ENCODE results near the gene HDDC2. TPM values are rescaled to one million over a fixed set of nuclear protein-coding genes. Genes with fewer than 3 reads are reported as not detected.

HDDC2 gene
- total and polyA plus RNA-seq, 9 of the 15 experiments (the other 6 are each of a cell fraction or from before 2014, with no cell fraction given): 194 to 632 (median 294) TPM

GRCh38 chr6:125237764-125238163 lies 64.0 kb downstream of the HDDC2 start (continued):
- TF ChIP-seq HMBOX1 (IDR thresholded peaks at IDR 0.05): no peak

- FAIRE-seq (no peak), ATAC-seq (peak; percentile 61), DNase-seq (ENCODE audit: extremely low read depth in 1 of 4, low spot score in 3 of 4) (no peak)
- Histone ChIP-seq H3K79me2 (ENCODE audit: control insufficient read depth, insufficient read depth, low read length) (no peaks in the 10 kb centered on the region), H3K36me3 (ENCODE audit: control insufficient read depth, insufficient read depth, low read length) (no peaks in the 10 kb centered on the region; the same call in 2 of the 3 replicates), H3K27ac (ENCODE audit: extremely low read depth, low read depth, low read length) (no peak overlapping the region), H2AFZ (ENCODE audit: low read depth, low read length) (no peak overlapping the region), H3K4me2 (ENCODE audit: insufficient read depth, low read length) (no peak overlapping the region), H3K9me1 (ENCODE audit: control insufficient read depth, insufficient read depth, low read length) (no peaks in the 10 kb centered on the region), H3K9me3 (replicated peaks; ENCODE audit: control insufficient read depth, insufficient read depth, low read depth, low read length) (no peaks in the 10 kb centered on the region), H3K4me3 (no peak overlapping the region), H3K4me1 (replicated peaks in 1 of 2; ENCODE audit: control insufficient read depth in 2 of 2, insufficient read depth in 2 of 2, low read length in 2 of 2) (no peaks in the 10 kb centered on the region; a peak in 1 of 5 replicates), H3K9ac (ENCODE audit: insufficient read depth in 1 of 2, low read depth in 2 of 2, low read length in 2 of 2) (no peak overlapping the region), H4K20me1 (replicated peaks; ENCODE audit: control insufficient read depth, insufficient read depth, low read length) (no peaks in the 10 kb centered on the region), H3K27me3 (ENCODE audit: control insufficient read depth in 2 of 2, insufficient read depth in 2 of 2, low read length in 2 of 2) (no peaks in the 10 kb centered on the region)
- no TSS peak for BruUV-seq (replicated peaks)
- ChIA-PET CTCF (ENCODE audit: low intra/inter-chr PET ratio) (no interaction called here), POLR2A (interaction anchor here (0.9 kb wide), 1 partner anchor 17 kb away, joined by 3 read pairs; no protein-coding TSS in a partner anchor)
- WGBS (ENCODE audit: insufficient coverage, low coverage, missing lambda C conversion rate): 48% methylated on average over 5 of the region's 5 CpGs
- intact Hi-C loops (cut with micrococcal nuclease): no loop called here
- in situ Hi-C loops (cut with MboI): no loop called here
- TF ChIP-seq ATF2 (CRISPR knock-in tag; IDR thresholded peaks at IDR 0.05) (no peak), FOS (IDR thresholded peaks at IDR 0.05; ENCODE audit: extremely low read depth, insufficient read length) (no peak), FOXM1 (IDR thresholded peaks at IDR 0.05; ENCODE audit: low read depth) (no peak), FOXM1 (CRISPR knock-in tag; IDR thresholded peaks at IDR 0.05; ENCODE audit: low read depth) (no peak), E4F1 (CRISPR knock-in tag; IDR thresholded peaks at IDR 0.05; ENCODE audit: borderline replicate concordance) (no peak), ARID2 (IDR thresholded peaks at IDR 0.05) (no peak), FOSL1 (tag; conservative IDR thresholded peaks at IDR 0.05) (0 out of 2 replicates have a peak, but pooled peaks have one; percentile 15), HCFC1 (IDR thresholded peaks at IDR 0.05; ENCODE audit: low read depth, low read length) (no peak), ZBTB9 (CRISPR knock-in tag; IDR thresholded peaks at IDR 0.05) (peak; percentile 92), BHLHE40 (IDR thresholded peaks at IDR 0.05; ENCODE audit: low read length) (peak; percentile 70), ZFP30 (CRISPR knock-in tag; IDR thresholded peaks at IDR 0.05; ENCODE audit: borderline replicate concordance) (no peak), CEBPB (tag; IDR thresholded peaks at IDR 0.05) (peak; percentile 86)
These were observed 65.0 kb downstream of the HDDC2 start for GRCh38 chr6:125236536-125237327.
